KOPT-K1 (cell line): Measurements from ENCODE around the gene MRPS2.

ENCODE experiments used
- H3K27ac ChIP-seq: fragments of 200-600 bp; sonication (generic); 2 replicates; pipeline ENCODE4 v1.5.1; 2016; ENCODE audit warnings: antibody characterized with exemption, mild to moderate bottlenecking, low read depth, low read length; ENCODE audit not compliant: poor library complexity, severe bottlenecking
- H3K36me3 ChIP-seq: fragments of 200-600 bp; sonication (generic); 2 replicates; pipeline ENCODE4 v1.5.1; 2017; ENCODE audit warnings: antibody characterized with exemption, mild to moderate bottlenecking, low read length, moderate library complexity; ENCODE audit not compliant: insufficient read depth
- H3K9me3 ChIP-seq: fragments of 200-600 bp; sonication (generic); 2 replicates; pipeline ENCODE4 v1.5.1; 2017; ENCODE audit warnings: antibody characterized with exemption, low read length, mild to moderate bottlenecking; ENCODE audit not compliant: insufficient read depth, poor library complexity, severe bottlenecking

The MRPS2 gene

GRCh38 chr9:135488527-135488926, 12.0 kb upstream of the MRPS2 start:
- H3K27ac ChIP-seq, result no peak overlapping the region
- H3K9me3 ChIP-seq, result no peaks in the 10 kb centered on the region
- H3K36me3 ChIP-seq, result no peaks in the 10 kb centered on the region

GRCh38 chr9:135489188-135489906, 11.1 kb upstream of the MRPS2 start:
- Histone ChIP-seq H3K27ac (no peak overlapping the region), H3K36me3 (no peaks in the 10 kb centered on the region), H3K9me3 (no peaks in the 10 kb centered on the region)

- Histone ChIP-seq H3K27ac (no peak overlapping the region), H3K36me3 (no peaks in the 10 kb centered on the region), H3K9me3 (no peaks in the 10 kb centered on the region)
Measured at GRCh38 chr9:135490166-135490870, 10.2 kb upstream of the MRPS2 start.

GRCh38 chr9:135490980-135491464, 9.5 kb upstream of the MRPS2 start:
- Histone ChIP-seq H3K27ac (no peak overlapping the region), H3K36me3 (no peaks in the 10 kb centered on the region), H3K9me3 (no peaks in the 10 kb centered on the region)

- Histone ChIP-seq H3K36me3 (no peaks in the 10 kb centered on the region), H3K9me3 (no peaks in the 10 kb centered on the region)
Measured at GRCh38 chr9:135491764-135492163, 8.7 kb upstream of the MRPS2 start.

GRCh38 chr9:135492886-135493669, 7.4 kb upstream of the MRPS2 start:
- Histone ChIP-seq H3K9me3 (no peaks in the 10 kb centered on the region), H3K27ac (no peak overlapping the region), H3K36me3 (no peaks in the 10 kb centered on the region)

More at GRCh38 chr9:135491764-135492163, 8.7 kb upstream of the MRPS2 start:
- no peak overlapping the region for H3K27ac ChIP-seq

GRCh38 chr9:135494791-135495559, 5.5 kb upstream of the MRPS2 start:
- Histone ChIP-seq H3K27ac (no peak overlapping the region), H3K36me3 (no peaks in the 10 kb centered on the region), H3K9me3 (no peaks in the 10 kb centered on the region)

- no peaks in the 10 kb centered on the region for H3K9me3 ChIP-seq
- H3K36me3 ChIP-seq, result peaks cover 18% of the 10 kb centered on the region
- H3K27ac ChIP-seq, result no peak overlapping the region
Measured at GRCh38 chr9:135498381-135499126, 1.9 kb upstream of the MRPS2 start.

GRCh38 chr9:135499326-135500070, 984 bp upstream of the MRPS2 start:
- H3K9me3 ChIP-seq, result no peaks in the 10 kb centered on the region
- H3K36me3 ChIP-seq, result peaks cover 28% of the 10 kb centered on the region
- H3K27ac ChIP-seq, result peak overlapping the region; percentile 76

- Histone ChIP-seq H3K36me3 (peaks cover 34% of the 10 kb centered on the region), H3K27ac (peak overlapping the region; percentile 76), H3K9me3 (no peaks in the 10 kb centered on the region)
Measured at GRCh38 chr9:135500071-135500524, 384 bp upstream of the MRPS2 start.

- Histone ChIP-seq H3K27ac (peak overlapping the region; percentile 76), H3K9me3 (no peaks in the 10 kb centered on the region), H3K36me3 (peaks cover 37% of the 10 kb centered on the region)
Measured at GRCh38 chr9:135501261-135502167, 1.0 kb downstream of the MRPS2 start.

- Histone ChIP-seq H3K9me3 (no peaks in the 10 kb centered on the region), H3K27ac (no peak overlapping the region), H3K36me3 (peaks cover 37% of the 10 kb centered on the region)
Measured at GRCh38 chr9:135502168-135502872, 1.8 kb downstream of the MRPS2 start.
